Transverse colon (tissue), 4 donors: ENCODE results near the gene LRP1. TPM values are rescaled to one million over a fixed set of nuclear protein-coding genes. Genes with fewer than 3 reads are reported as not detected.

ENCODE experiments used
- DNase-seq: peaks from one replicate; pipeline ENCODE4 v3.0.0-alpha.2; 2019
- H3K27ac ChIP-seq, 4 donors: fragments of 200-600 bp; sonication (generic); 2 replicates each; pipeline ENCODE4 v1.5.1; 2016 to 2018; ENCODE audit warnings: inconsistent platforms in 4 of 4
- H3K27me3 ChIP-seq: fragments of 200-600 bp; sonication (generic); 2 replicates; pipeline ENCODE4 v1.5.1; 2017; ENCODE audit warnings: inconsistent platforms
- H3K36me3 ChIP-seq, 4 donors: fragments of 200-600 bp; sonication (generic); 2 replicates each; pipeline ENCODE4 v1.5.1; 2017 to 2019; ENCODE audit warnings: inconsistent platforms in 4 of 4
- H3K4me1 ChIP-seq, 4 donors: fragments of 200-600 bp; sonication (generic); 2 replicates each; pipeline ENCODE4 v1.5.1; 2017 to 2020; ENCODE audit warnings: inconsistent platforms in 4 of 4
- H3K4me3 ChIP-seq, 4 donors: fragments of 200-600 bp; sonication (generic); 1 replicate in 1 of 4; 2 replicates in 3 of 4; pipeline versions ENCODE4 v1.5.1 to v1.6.1; 2017 to 2019; ENCODE audit warnings: inconsistent platforms in 4 of 4
- H3K9me3 ChIP-seq, 2 donors: fragments of 200-600 bp; sonication (generic); 2 replicates each; pipeline ENCODE4 v1.5.1; 2017 to 2019; ENCODE audit warnings: inconsistent platforms in 2 of 2
- CTCF ChIP-seq, 5 experiments: fragments of 200-600 bp in 3 of 5; fragments of 450-650 bp in 2 of 5; sonication (generic) in 3 of 5; IDR thresholded peaks; 1 replicate in 2 of 5; 2 replicates in 3 of 5; pipeline ENCODE4 v1.5.1; 2016 to 2017; ENCODE audit warnings: antibody characterized with exemption in 5 of 5, inconsistent platforms in 3 of 5, mild to moderate bottlenecking in 2 of 5, moderate library complexity in 1 of 5
- EP300 ChIP-seq: sonication (generic); formaldehyde crosslinking; IDR thresholded peaks from one replicate; pipeline ENCODE4 v1.6.1; 2017; ENCODE audit warnings: antibody characterized with exemption, low read depth
- POLR2A ChIP-seq: fragments of 450-650 bp; IDR thresholded peaks from one replicate; pipeline ENCODE4 v1.6.1; 2016; ENCODE audit warnings: antibody characterized with exemption, mild to moderate bottlenecking, moderate library complexity
- POLR2AphosphoS5 ChIP-seq, 3 donors: sonication (generic); formaldehyde crosslinking; IDR thresholded peaks; one replicate each; pipeline ENCODE4 v1.6.1; 2016; ENCODE audit warnings: antibody characterized with exemption in 3 of 3
- WGBS, 2 donors: methylation state at CpG; one replicate each; pipeline ENCODE4 v1.1.5; 2018; ENCODE audit warnings: low coverage in 1 of 2; 5-methylcytosine and 5-hydroxymethylcytosine counted together
- in situ Hi-C, 4 donors: fragments of 200-750 bp; cut with MboI; loops; one replicate each; pipeline versions ENCODE4 v1.15.0 to v1.15.1; 2017; ENCODE audit warnings: low sequenced_read_pairs in 3 of 4, low pct_ligation_motif_present in 1 of 4, low pct_unique_long_range_greater_than_20kb in 1 of 4
- intact Hi-C: fragments of 100-400 bp; cut with DNase I; formaldehyde crosslinking; loops from one replicate; pipeline ENCODE4 v1.15.1; 2023; ENCODE audit warnings: low total_unique reads
- total RNA-seq, 4 donors: library from RNA; depleted of rRNA; stranded (reverse); fragments of >200 nt; gene quantifications; one replicate each; pipeline ENCODE4 v1.1.0, GENCODE V29; 2016

LRP1 gene
- total RNA-seq, 4 donors from 2014 or later, result 94.3 to 248 (median 199) TPM

GRCh38 chr12:57159311-57159710 lies 31.0 kb downstream of the LRP1 start:
- Histone ChIP-seq H3K4me3 (no peak overlapping the region), H3K4me1 (no peaks in the 10 kb centered on the region), H3K36me3 (peaks cover 0 to 19% (median 9%) of the 10 kb centered on the region in 4 donors), H3K27me3 (no peaks in the 10 kb centered on the region), H3K9me3 (no peaks in the 10 kb centered on the region), H3K27ac (no peak overlapping the region)
- in situ Hi-C loops (no loop called here), intact Hi-C loops (loop anchor here (5.0 kb wide), 1 partner anchor 787 kb away; no protein-coding TSS in a partner anchor)
- DNase-seq, result no peak
- WGBS, 2 donors, result 82% methylated on average over 4 of the region's 4 CpGs; no CpG with 5 or more reads in 1 of the 2 donors
- TF ChIP-seq POLR2AphosphoS5 (IDR thresholded peaks at IDR 0.05), result no peak
- no peak for TF ChIP-seq EP300
- TF ChIP-seq POLR2A, result no peak
- no peak for TF ChIP-seq CTCF (IDR thresholded peaks at IDR 0.05)

- Histone ChIP-seq H3K36me3 (peaks cover 0 to 19% (median 9%) of the 10 kb centered on the region in 4 donors), H3K9me3 (no peaks in the 10 kb centered on the region), H3K4me3 (no peak overlapping the region), H3K27me3 (no peaks in the 10 kb centered on the region), H3K27ac (no peak overlapping the region), H3K4me1 (no peaks in the 10 kb centered on the region)
- in situ Hi-C loops (no loop called here), intact Hi-C loops (no loop called here)
- no peak for DNase-seq
- WGBS, 2 donors, result 60 to 80% methylated on average over 2 to 4 of the region's 4 CpGs
- TF ChIP-seq CTCF (IDR thresholded peaks at IDR 0.05), result no peak
- TF ChIP-seq POLR2AphosphoS5 (IDR thresholded peaks at IDR 0.05), result no peak
- TF ChIP-seq POLR2A, result no peak
- TF ChIP-seq EP300, result no peak
These were observed 31.8 kb downstream of the LRP1 start for GRCh38 chr12:57160040-57160439.

- no peaks in the 10 kb centered on the region for H3K9me3 ChIP-seq
- peaks cover 0 to 19% (median 7%) of the 10 kb centered on the region in 4 donors for H3K36me3 ChIP-seq
- in situ Hi-C loops, result no loop called here
- DNase-seq, result no peak
- 96% methylated on average over 14 of the region's 14 CpGs; no CpG with 5 or more reads in 1 of the 2 donors for WGBS, 2 donors
- H3K27me3 ChIP-seq, result no peaks in the 10 kb centered on the region
- no peak overlapping the region for H3K27ac ChIP-seq
- intact Hi-C loops, result no loop called here
- no peak overlapping the region for H3K4me3 ChIP-seq
- TF ChIP-seq EP300 (no peak), POLR2A (no peak), POLR2AphosphoS5 (IDR thresholded peaks at IDR 0.05) (no peak), CTCF (IDR thresholded peaks at IDR 0.05) (no peak)
- H3K4me1 ChIP-seq, result no peaks in the 10 kb centered on the region
These were observed 32.5 kb downstream of the LRP1 start for GRCh38 chr12:57160741-57161140.

GRCh38 chr12:57161491-57161890 lies 33.2 kb downstream of the LRP1 start:
- in situ Hi-C loops (no loop called here), intact Hi-C loops (no loop called here)
- Histone ChIP-seq H3K27ac (no peak overlapping the region), H3K27me3 (no peaks in the 10 kb centered on the region), H3K9me3 (no peaks in the 10 kb centered on the region), H3K4me1 (no peaks in the 10 kb centered on the region), H3K36me3 (peaks cover 0 to 24% (median 4%) of the 10 kb centered on the region in 4 donors), H3K4me3 (no peak overlapping the region)
- 78 to 79% methylated on average over 3 to 7 of the region's 7 CpGs for WGBS, 2 donors
- DNase-seq, result no peak
- TF ChIP-seq POLR2AphosphoS5 (IDR thresholded peaks at IDR 0.05) (no peak), POLR2A (no peak), EP300 (no peak), CTCF (IDR thresholded peaks at IDR 0.05) (no peak)
